IMR-90 (cell line): Measurements from ENCODE around the gene PIAS1. TPM values are rescaled to one million over a fixed set of nuclear protein-coding genes. Genes with fewer than 3 reads are reported as not detected.

Experiments
- ATAC-seq: fragments of 200-7000 bp; cut with Tn5 transposase; 2 replicates; pipeline ENCODE4 v1.9.1; 2020; ENCODE audit warnings: low read depth, mild to moderate bottlenecking, moderate library complexity
- BruUV-seq: library from RNA; stranded (reverse); fragments of 400-500 nt; replicated peaks from 2 replicates; lab custom pipeline; 2021; lab: Mats Ljungman, UMichigan
- CTCF ChIA-PET: fragments of 300-600 bp; formaldehyde crosslinking; extraction: SDS; loops from one replicate; lab custom pipeline; 2021; ENCODE audit warnings: antibody characterized with exemption; lab: Yijun Ruan, JAX
- POLR2A ChIA-PET: fragments of 300-600 bp; sonication (Branson Sonifier 250); formaldehyde crosslinking; loops from one replicate; lab custom pipeline; 2022; ENCODE audit warnings: antibody characterized with exemption; ENCODE audit not compliant: unreplicated experiment; lab: Charles Lee
- DNase-seq: peaks from one replicate; pipeline ENCODE4 v3.0.0; 2013
- H2AFZ ChIP-seq: replicated peaks from 2 replicates; pipeline ENCODE3; 2013; ENCODE audit warnings: low read length, mild to moderate bottlenecking; ENCODE audit not compliant: poor library complexity
- H2AK5ac ChIP-seq: 2 replicates; pipeline ENCODE4 v1.6.1; 2013; ENCODE audit warnings: low read depth, low read length, inconsistent platforms
- H2AK9ac ChIP-seq: replicated peaks from 2 replicates; pipeline ENCODE3; 2013; ENCODE audit warnings: mild to moderate bottlenecking, low read depth, low read length, moderate library complexity; ENCODE audit not compliant: poor library complexity
- H2BK120ac ChIP-seq: 2 replicates; pipeline ENCODE4 v1.6.1; 2013; ENCODE audit warnings: low read depth, low read length, inconsistent platforms
- H2BK15ac ChIP-seq: 3 replicates; pipeline ENCODE4 v1.6.1; 2013; ENCODE audit warnings: low read depth, low read length, inconsistent platforms
- H2BK20ac ChIP-seq: 2 replicates; pipeline ENCODE4 v1.6.1; 2013; ENCODE audit warnings: low read depth, mild to moderate bottlenecking, inconsistent platforms, low read length, moderate library complexity
- H2BK5ac ChIP-seq: 2 replicates; pipeline ENCODE4 v1.6.1; 2013; ENCODE audit warnings: mild to moderate bottlenecking, low read depth, low read length, inconsistent platforms; ENCODE audit not compliant: poor library complexity, severe bottlenecking
- H3K14ac ChIP-seq: replicated peaks from 2 replicates; pipeline ENCODE4 v1.6.1; 2013; ENCODE audit warnings: low read depth, low read length, inconsistent platforms
- H3K18ac ChIP-seq: 2 replicates; pipeline ENCODE4 v1.6.1; 2013; ENCODE audit warnings: low read depth, low read length, control low read depth
- H3K23ac ChIP-seq: 2 replicates; pipeline ENCODE4 v1.6.1; 2013; ENCODE audit warnings: low read depth, low read length, inconsistent platforms
- H3K27ac ChIP-seq: 2 replicates; pipeline ENCODE4 v1.5.1; 2013; ENCODE audit warnings: mild to moderate bottlenecking, control low read depth, low read length; ENCODE audit not compliant: insufficient read depth
- H3K27me3 ChIP-seq: 2 replicates; pipeline ENCODE4 v1.6.1; 2013; ENCODE audit warnings: low read length; ENCODE audit not compliant: control insufficient read depth, insufficient read depth
- H3K36me3 ChIP-seq: 2 replicates; pipeline ENCODE4 v1.6.1; 2013; ENCODE audit warnings: low read length, mixed read lengths; ENCODE audit not compliant: control insufficient read depth, insufficient read depth
- H3K4ac ChIP-seq: 2 replicates; pipeline ENCODE4 v1.6.1; 2013; ENCODE audit warnings: low read depth, low read length, inconsistent platforms
- H3K4me1 ChIP-seq: 2 replicates; pipeline ENCODE4 v1.6.1; 2013; ENCODE audit warnings: low read length, mixed read lengths; ENCODE audit not compliant: control insufficient read depth, insufficient read depth
- H3K4me2 ChIP-seq: 2 replicates; pipeline ENCODE4 v1.6.1; 2013; ENCODE audit warnings: low read depth, mild to moderate bottlenecking, control low read depth, low read length, moderate library complexity
- H3K4me3 ChIP-seq: 2 replicates; pipeline ENCODE4 v1.5.1; 2013; ENCODE audit warnings: low read depth, mild to moderate bottlenecking, control low read depth, low read length, moderate library complexity; ENCODE audit not compliant: insufficient read depth
- H3K56ac ChIP-seq: 2 replicates; pipeline ENCODE4 v1.6.1; 2013; ENCODE audit warnings: low read length, inconsistent platforms; ENCODE audit not compliant: insufficient read depth; ENCODE audit errors: extremely low read depth
- H3K79me1 ChIP-seq, 2 experiments: 2 replicates each; pipeline ENCODE4 v1.6.1; 2013; ENCODE audit warnings: low read length in 2 of 2, inconsistent platforms in 1 of 2, low read depth in 1 of 2
- H3K9ac ChIP-seq: 2 replicates; pipeline ENCODE4 v1.6.1; 2013; ENCODE audit warnings: low read depth, low read length, control low read depth
- H3K9me1 ChIP-seq: 2 replicates; pipeline ENCODE4 v1.6.1; 2013; ENCODE audit warnings: low read length, inconsistent platforms; ENCODE audit not compliant: insufficient read depth
- H3K9me3 ChIP-seq: 2 replicates; pipeline ENCODE4 v1.6.1; 2013; ENCODE audit warnings: low read length; ENCODE audit not compliant: control insufficient read depth, insufficient read depth
- H4K20me1 ChIP-seq: 2 replicates; pipeline ENCODE4 v1.6.1; 2013; ENCODE audit warnings: low read length, inconsistent platforms; ENCODE audit not compliant: insufficient read depth
- H4K5ac ChIP-seq: 2 replicates; pipeline ENCODE4 v1.6.1; 2013; ENCODE audit warnings: mild to moderate bottlenecking, low read depth, low read length, control low read depth
- H4K8ac ChIP-seq, 2 experiments: 2 replicates each; pipeline ENCODE4 v1.6.1; 2013; ENCODE audit warnings: low read depth in 2 of 2, low read length in 2 of 2, control low read depth in 1 of 2, inconsistent platforms in 1 of 2
- H4K91ac ChIP-seq: 2 replicates; pipeline ENCODE4 v1.6.1; 2013; ENCODE audit warnings: low read depth, low read length, inconsistent platforms; ENCODE audit not compliant: insufficient read depth
- CEBPB ChIP-seq: IDR thresholded peaks from 2 replicates; pipeline ENCODE4 v1.6.1; 2012; ENCODE audit warnings: low read depth, low read length, improper control_type of control experiment
- CHD1 ChIP-seq: IDR thresholded peaks from 2 replicates; pipeline ENCODE4 v1.6.1; 2012; ENCODE audit warnings: low read depth, low read length, improper control_type of control experiment
- CTCF ChIP-seq: conservative IDR thresholded peaks from 2 replicates; pipeline ENCODE4 v1.5.1; 2012; ENCODE audit warnings: mild to moderate bottlenecking, low read depth, low read length, improper control_type of control experiment
- ELK1 ChIP-seq: fragments of 150-350 bp; IDR thresholded peaks from 2 replicates; pipeline ENCODE4 v1.6.1; 2016; ENCODE audit warnings: low read depth, mild to moderate bottlenecking, low read length, moderate library complexity, borderline replicate concordance
- FOS ChIP-seq: fragments of 150-350 bp; IDR thresholded peaks from 2 replicates; pipeline ENCODE4 v1.6.1; 2016; ENCODE audit warnings: low read depth, low read length
- MAFK ChIP-seq: IDR thresholded peaks from 2 replicates; pipeline ENCODE4 v1.6.1; 2012; ENCODE audit warnings: low read depth, low read length, improper control_type of control experiment
- MAZ ChIP-seq: IDR thresholded peaks from 2 replicates; pipeline ENCODE4 v1.6.1; 2012; ENCODE audit warnings: low read depth, mild to moderate bottlenecking, low read length, improper control_type of control experiment, moderate library complexity, borderline replicate concordance
- MXI1 ChIP-seq: IDR thresholded peaks from 2 replicates; pipeline ENCODE4 v1.6.1; 2012; ENCODE audit warnings: low read depth, mild to moderate bottlenecking, low read length, moderate library complexity, borderline replicate concordance
- NFE2L2 ChIP-seq: fragments of 150-350 bp; IDR thresholded peaks from 2 replicates; pipeline ENCODE4 v1.6.1; 2016; ENCODE audit warnings: low read depth, mild to moderate bottlenecking, low read length
- POLR2A ChIP-seq: IDR thresholded peaks from 2 replicates; pipeline ENCODE4 v1.6.1; 2012; ENCODE audit warnings: mild to moderate bottlenecking, low read depth, low read length
- RAD21 ChIP-seq: IDR thresholded peaks from 2 replicates; pipeline ENCODE4 v1.6.1; 2012; ENCODE audit warnings: low read length, improper control_type of control experiment
- RCOR1 ChIP-seq: IDR thresholded peaks from 2 replicates; pipeline ENCODE4 v1.6.1; 2012; ENCODE audit warnings: mild to moderate bottlenecking, low read length, improper control_type of control experiment; ENCODE audit not compliant: insufficient replicate concordance
- RFX5 ChIP-seq: IDR thresholded peaks from 2 replicates; pipeline ENCODE4 v1.8.0; 2012; ENCODE audit warnings: low read depth, mild to moderate bottlenecking, low read length, moderate library complexity
- WGBS, 2 experiments: methylation state at CpG; one replicate each; pipeline versions ENCODE4 v1.1.5 to v1.1.7; 2013; ENCODE audit warnings: missing lambda C conversion rate in 2 of 2; ENCODE audit not compliant: insufficient read length in 1 of 2; ENCODE audit errors: extremely low coverage in 2 of 2; 5-methylcytosine and 5-hydroxymethylcytosine counted together
- dilution Hi-C: fragments of 300-500 bp; cut with HindIII; formaldehyde crosslinking; loops from one replicate; pipeline ENCODE4 v1.14.3; 2018; ENCODE audit warnings: low sequenced_read_pairs; ENCODE audit not compliant: unreplicated experiment
- in situ Hi-C: fragments of 300-500 bp; cut with MboI; formaldehyde crosslinking; loops from 3 replicates; pipeline ENCODE4 v1.14.3; 2019; ENCODE audit warnings: low sequenced_read_pairs, inconsistent platforms, mixed read lengths
- intact Hi-C: fragments of 100-400 bp; cut with micrococcal nuclease; formaldehyde crosslinking; loops from 2 replicates; pipeline ENCODE4 v1.10.0; 2022
- polyA plus RNA-seq, 3 experiments: library from polyadenylated mRNA; depleted of rRNA; stranded (reverse); fragments of >200 nt; gene quantifications; 2 replicates each; pipeline ENCODE4 v1.2.3, GENCODE V29; 2012; ENCODE audit warnings: low replicate concordance in 1 of 3
- total RNA-seq: library from RNA; depleted of rRNA; stranded (reverse); fragments of >200 nt; gene quantifications from 2 replicates; pipeline ENCODE4 v1.2.3, GENCODE V29; 2012
- TF ChIP-seq, protein P1 (sequence below): fragments of 150-350 bp; IDR thresholded peaks from 2 replicates; pipeline ENCODE4 v1.6.1; 2017; ENCODE audit warnings: mild to moderate bottlenecking, antibody characterized with exemption, low read length, low read depth

The PIAS1 gene
- total and polyA plus RNA-seq, 2 of the 4 experiments (the other 2 are of a cell fraction): 20.0 to 63.6 TPM

DNA sequence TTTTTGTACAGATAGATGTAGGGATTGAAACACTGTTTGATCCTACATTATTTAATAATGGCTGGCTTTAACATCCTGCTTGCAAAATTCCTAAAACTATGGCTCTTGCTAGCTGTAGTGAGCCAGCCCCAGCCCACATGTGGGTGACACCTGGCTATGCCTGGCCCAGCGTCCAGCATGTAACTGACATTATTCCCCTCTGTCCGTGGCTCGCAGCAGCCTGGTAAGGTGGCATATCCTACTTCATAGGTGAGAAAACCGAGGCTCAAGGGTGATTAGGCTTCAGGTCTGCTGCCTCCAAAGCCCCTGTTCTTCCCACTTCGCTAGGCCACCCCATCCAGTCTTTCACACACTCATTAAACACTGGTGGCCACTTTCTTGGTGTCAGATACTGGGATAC is 149.4 kb downstream of the PIAS1 start:
- Histone ChIP-seq H3K56ac (no peak overlapping the region), H2AK9ac (no peak overlapping the region), H3K23ac (no peak overlapping the region), H2BK5ac (no peak overlapping the region), H3K4me2 (no peak overlapping the region), H4K91ac (no peak overlapping the region), H2BK120ac (no peak overlapping the region), H3K4me3 (no peak overlapping the region), H3K36me3 (0 out of 2 replicates have a peak, but pooled peaks cover 2% of the 10 kb centered on the region), H2AK5ac (no peak overlapping the region), H3K18ac (no peak overlapping the region), H4K8ac (no peak overlapping the region), H4K20me1 (no peaks in the 10 kb centered on the region), H3K27me3 (no peaks in the 10 kb centered on the region), H2BK15ac (no peak overlapping the region), H3K9me1 (no peaks in the 10 kb centered on the region; the same call in 1 of the 2 replicates), H3K27ac (no peak overlapping the region), H3K14ac (no peak overlapping the region), H3K4ac (no peak overlapping the region), H3K9ac (no peak overlapping the region), H3K9me3 (no peaks in the 10 kb centered on the region), H2AFZ (no peak overlapping the region), H4K5ac (no peak overlapping the region), H3K4me1 (peaks cover 3% of the 10 kb centered on the region; the same call in 1 of the 2 replicates), H2BK20ac (no peak overlapping the region), H3K79me1 (peaks cover 4 to 14% of the 10 kb centered on the region in 2 experiments; a peak in 2 of 4 replicates)
- no TSS peak for BruUV-seq
- in situ Hi-C loops: no loop called here
- POLR2A ChIA-PET: no interaction called here
- CTCF ChIA-PET: no interaction called here
- DNase-seq (no peak), ATAC-seq (no peak)
- TF ChIP-seq, protein P1, sequence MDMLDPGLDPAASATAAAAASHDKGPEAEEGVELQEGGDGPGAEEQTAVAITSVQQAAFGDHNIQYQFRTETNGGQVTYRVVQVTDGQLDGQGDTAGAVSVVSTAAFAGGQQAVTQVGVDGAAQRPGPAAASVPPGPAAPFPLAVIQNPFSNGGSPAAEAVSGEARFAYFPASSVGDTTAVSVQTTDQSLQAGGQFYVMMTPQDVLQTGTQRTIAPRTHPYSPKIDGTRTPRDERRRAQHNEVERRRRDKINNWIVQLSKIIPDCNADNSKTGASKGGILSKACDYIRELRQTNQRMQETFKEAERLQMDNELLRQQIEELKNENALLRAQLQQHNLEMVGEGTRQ: no peak
- no peak for TF ChIP-seq CHD1
- no peak for TF ChIP-seq CEBPB
- no peak for TF ChIP-seq RFX5
- TF ChIP-seq ELK1: no peak
- TF ChIP-seq CTCF: no peak
- no peak for TF ChIP-seq NFE2L2
- no peak for TF ChIP-seq POLR2A
- TF ChIP-seq FOS: no peak
- TF ChIP-seq MXI1: no peak
- TF ChIP-seq RAD21: no peak
- TF ChIP-seq RCOR1: no peak
- TF ChIP-seq MAFK: no peak
- no peak for TF ChIP-seq MAZ
- intact Hi-C loops: no loop called here
- dilution Hi-C loops: no loop called here
- WGBS, 2 experiments: no CpG with 5 or more reads among the region's 5 CpGs
